H1 (cell line): Measurements from ENCODE around the gene STIM1. TPM values are rescaled to one million over a fixed set of nuclear protein-coding genes. Genes with fewer than 3 reads are reported as not detected.

Experiments
- ASH2L ChIP-seq: fragments of 200-600, 300-600 bp; sonication (generic); IDR thresholded peaks from one replicate; pipeline ENCODE4 v1.7.1; 2017; ENCODE audit warnings: low read length
- BCL11A ChIP-seq, 2 experiments: IDR thresholded peaks; one replicate each; pipeline ENCODE4 v1.6.1; 2011; ENCODE audit warnings: low read depth in 2 of 2, low read length in 2 of 2, mild to moderate bottlenecking in 2 of 2
- CBX8 ChIP-seq: fragments of 300-800, 300-1000 bp; sonication (generic); IDR thresholded peaks from 2 replicates; pipeline ENCODE4 v1.7.1; 2016; ENCODE audit warnings: low read depth, low read length, borderline replicate concordance
- EZH2 ChIP-seq: fragments of 200-600 bp; sonication (generic); IDR thresholded peaks from 2 replicates; pipeline ENCODE4 v1.7.1; 2012; ENCODE audit warnings: low read depth, mild to moderate bottlenecking, moderate library complexity, low read length, inconsistent platforms; ENCODE audit not compliant: severe bottlenecking
- GABPA ChIP-seq: IDR thresholded peaks from 2 replicates; pipeline ENCODE4 v1.6.1; 2011; ENCODE audit warnings: mild to moderate bottlenecking, low read length, moderate library complexity, borderline replicate concordance; ENCODE audit not compliant: insufficient read depth
- JUN ChIP-seq: IDR thresholded peaks from 2 replicates; pipeline ENCODE4 v1.6.1; 2011; ENCODE audit warnings: low read depth, mild to moderate bottlenecking, improper control_type of control experiment, low read length
- KDM5A ChIP-seq: fragments of 200-600 bp; IDR thresholded peaks from 2 replicates; pipeline ENCODE4 v1.7.1; 2012; ENCODE audit warnings: mild to moderate bottlenecking, low read length, inconsistent platforms, mixed read lengths
- MAFK ChIP-seq: IDR thresholded peaks from 2 replicates; pipeline ENCODE4 v1.6.1; 2012; ENCODE audit warnings: low read depth, mild to moderate bottlenecking, improper control_type of control experiment, low read length
- NANOG ChIP-seq: IDR thresholded peaks from 2 replicates; pipeline ENCODE4 v1.6.1; 2011; ENCODE audit warnings: low read length, low read depth, mild to moderate bottlenecking, inconsistent platforms; ENCODE audit not compliant: insufficient read depth, poor library complexity, severe bottlenecking
- POLR2A ChIP-seq, 2 experiments: IDR thresholded peaks; 1 replicate in 1 of 2; 2 replicates in 1 of 2; pipeline ENCODE4 v1.6.1; 2011; ENCODE audit warnings: low read depth in 2 of 2, low read length in 2 of 2, mild to moderate bottlenecking in 2 of 2; ENCODE audit errors: control extremely low read depth in 1 of 2
- RFX5 ChIP-seq: IDR thresholded peaks from 2 replicates; pipeline ENCODE4 v1.6.1; 2011; ENCODE audit warnings: low read depth, low read length, improper control_type of control experiment, borderline replicate concordance
- SAP30 ChIP-seq: fragments of 300-600 bp; sonication (generic); IDR thresholded peaks from 2 replicates; pipeline ENCODE4 v1.7.1; 2012; ENCODE audit warnings: low read length, moderate library complexity, mild to moderate bottlenecking, inconsistent platforms; ENCODE audit not compliant: insufficient read depth, insufficient replicate concordance
- SIN3A ChIP-seq, 2 experiments: IDR thresholded peaks in 1 of 2; conservative IDR thresholded peaks in 1 of 2; 2 replicates each; pipeline ENCODE4 v1.6.1; 2011 to 2012; ENCODE audit warnings: low read length in 2 of 2, improper control_type of control experiment in 1 of 2, low read depth in 1 of 2, mild to moderate bottlenecking in 1 of 2
- SP1 ChIP-seq: IDR thresholded peaks from 2 replicates; pipeline ENCODE4 v1.6.1; 2011; ENCODE audit warnings: low read depth, low read length
- SRF ChIP-seq: IDR thresholded peaks from 2 replicates; pipeline ENCODE4 v1.6.1; 2011; ENCODE audit warnings: mild to moderate bottlenecking, low read depth, low read length, moderate library complexity
- SUZ12 ChIP-seq: fragments of 200-600 bp; sonication (generic); IDR thresholded peaks from 2 replicates; pipeline ENCODE4 v1.6.1; 2012; ENCODE audit warnings: mild to moderate bottlenecking, inconsistent platforms, low read length, moderate library complexity, mixed read lengths
- TAF1 ChIP-seq: IDR thresholded peaks from 2 replicates; pipeline ENCODE4 v1.6.1; 2011; ENCODE audit warnings: mild to moderate bottlenecking, low read depth, low read length
- ZNF274 ChIP-seq: IDR thresholded peaks from 2 replicates; pipeline ENCODE4 v1.7.0; 2012; ENCODE audit warnings: low read length, borderline replicate concordance; ENCODE audit errors: extremely low read depth
- polyA plus RNA-seq, 7 experiments: library from polyadenylated mRNA; depleted of rRNA in 3 of 7; stranded (reverse) in 5 of 7; unstranded in 2 of 7; fragments of >200 nt in 5 of 7; fragments of 200-250 nt in 2 of 7; gene quantifications; 1 replicate in 5 of 7; 2 replicates in 1 of 7; 4 replicates in 1 of 7; pipeline versions ENCODE4 v1.2.1 to v1.2.3, GENCODE V29; 2011 to 2013; ENCODE audit warnings: missing spikeins in 2 of 7, mixed read lengths in 2 of 7
- total RNA-seq: library from RNA; stranded (reverse); fragmentation: NEBNext Ultra II Directional; extraction: Animal tissue kit (Norgen Biotek cat#: 25700); gene quantifications from 2 replicates; pipeline ENCODE4 v1.2.1, GENCODE V29; 2021
- TF ChIP-seq, protein P1 (sequence below): IDR thresholded peaks from 2 replicates; pipeline ENCODE4 v1.6.1; 2011; ENCODE audit warnings: low read length, improper control_type of control experiment
- TF ChIP-seq, protein P2 (sequence below): IDR thresholded peaks from 2 replicates; pipeline ENCODE4 v1.6.1; 2011; ENCODE audit warnings: low read depth, mild to moderate bottlenecking, low read length; ENCODE audit not compliant: insufficient read depth
- TF ChIP-seq, protein P3 (sequence below): IDR thresholded peaks from 2 replicates; pipeline ENCODE4 v1.6.1; 2012; ENCODE audit warnings: inconsistent platforms

STIM1 gene
- total and polyA plus RNA-seq, 2 of the 8 experiments (the other 6 are each of a cell fraction or from before 2014, with no cell fraction given): 11.1 to 12.2 TPM

DNA sequence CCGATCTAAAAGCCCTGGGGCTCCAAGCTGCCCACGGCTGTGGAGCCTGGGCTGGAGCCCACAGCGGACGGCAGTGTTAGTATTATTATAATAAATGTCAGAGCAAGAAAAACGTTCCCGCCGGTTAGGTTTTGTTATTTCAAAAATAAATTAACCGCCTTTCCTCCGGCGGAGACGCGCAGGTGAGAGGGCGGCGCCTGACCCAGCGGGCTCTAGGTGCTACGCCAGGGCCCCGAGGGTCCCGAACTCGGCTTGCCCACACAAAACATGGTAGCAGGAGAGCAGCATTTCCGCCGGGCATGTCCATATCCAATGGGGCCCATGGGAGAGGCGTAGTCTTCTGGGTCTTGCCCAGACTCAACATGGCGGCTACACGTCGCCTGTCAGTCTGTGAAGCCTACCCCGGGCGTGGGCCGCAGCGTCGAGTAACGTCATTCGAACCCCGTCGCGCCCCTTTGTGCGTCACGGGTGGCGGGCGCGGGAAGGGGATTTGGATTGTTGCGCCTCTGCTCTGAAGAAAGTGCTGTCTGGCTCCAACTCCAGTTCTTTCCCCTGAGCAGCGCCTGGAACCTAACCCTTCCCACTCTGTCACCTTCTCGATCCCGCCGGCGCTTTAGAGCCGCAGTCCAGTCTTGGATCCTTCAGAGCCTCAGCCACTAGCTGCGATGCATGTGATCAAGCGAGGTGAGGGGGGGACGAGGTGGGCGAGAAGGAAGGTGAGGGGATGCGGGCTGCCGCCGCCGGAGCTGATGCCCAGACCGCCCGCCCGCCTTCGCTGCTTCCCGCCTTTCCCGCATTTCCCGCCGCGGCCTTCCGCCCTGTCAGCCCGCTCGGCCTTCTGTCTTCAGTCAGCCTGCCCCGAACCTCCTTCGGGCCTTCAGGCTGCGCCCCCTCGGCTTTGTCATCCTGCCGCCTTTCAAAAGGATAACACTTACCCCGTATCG is 239.2 kb downstream of the STIM1 start, which contains the start of gene RRM1 (continued):
- TF ChIP-seq SAP30 (peak; percentile 97), SIN3A (conservative IDR thresholded peaks at IDR 0.05 in 1 of 2, IDR thresholded peaks at IDR 0.05 in 1 of 2; ENCODE audit: low read depth in 1 of 2, low read length in 2 of 2) (peak; percentile 88 to 93), ZNF274 (no peak), SUZ12 (no peak), RFX5 (no peak), SRF (peak; percentile 82), EZH2 (no peak), BCL11A (IDR thresholded peaks at IDR 0.05; ENCODE audit: low read depth in 2 of 2, low read length in 2 of 2) (no peak), SP1 (peak; percentile 77), JUN (no peak), ASH2L (peak; percentile 93), GABPA (no peak), CBX8 (no peak), TAF1 (peak; percentile 83), KDM5A (no peak; the same call in 1 of the 2 replicates), POLR2A (IDR thresholded peaks at IDR 0.05; ENCODE audit: control extremely low read depth in 1 of 2, low read depth in 2 of 2, low read length in 2 of 2) (peak; percentile 73 to 80), MAFK (no peak), NANOG (no peak)
- TF ChIP-seq, protein P1, sequence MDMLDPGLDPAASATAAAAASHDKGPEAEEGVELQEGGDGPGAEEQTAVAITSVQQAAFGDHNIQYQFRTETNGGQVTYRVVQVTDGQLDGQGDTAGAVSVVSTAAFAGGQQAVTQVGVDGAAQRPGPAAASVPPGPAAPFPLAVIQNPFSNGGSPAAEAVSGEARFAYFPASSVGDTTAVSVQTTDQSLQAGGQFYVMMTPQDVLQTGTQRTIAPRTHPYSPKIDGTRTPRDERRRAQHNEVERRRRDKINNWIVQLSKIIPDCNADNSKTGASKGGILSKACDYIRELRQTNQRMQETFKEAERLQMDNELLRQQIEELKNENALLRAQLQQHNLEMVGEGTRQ: no peak
- TF ChIP-seq, protein P2, sequence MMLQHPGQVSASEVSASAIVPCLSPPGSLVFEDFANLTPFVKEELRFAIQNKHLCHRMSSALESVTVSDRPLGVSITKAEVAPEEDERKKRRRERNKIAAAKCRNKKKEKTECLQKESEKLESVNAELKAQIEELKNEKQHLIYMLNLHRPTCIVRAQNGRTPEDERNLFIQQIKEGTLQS: peak; percentile 92
- TF ChIP-seq, protein P3, sequence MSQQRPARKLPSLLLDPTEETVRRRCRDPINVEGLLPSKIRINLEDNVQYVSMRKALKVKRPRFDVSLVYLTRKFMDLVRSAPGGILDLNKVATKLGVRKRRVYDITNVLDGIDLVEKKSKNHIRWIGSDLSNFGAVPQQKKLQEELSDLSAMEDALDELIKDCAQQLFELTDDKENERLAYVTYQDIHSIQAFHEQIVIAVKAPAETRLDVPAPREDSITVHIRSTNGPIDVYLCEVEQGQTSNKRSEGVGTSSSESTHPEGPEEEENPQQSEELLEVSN: peak; percentile 53
